HCT116 (cell line): ENCODE measurements around the gene GRAMD2A.

Experiments
- CTCF ChIP-seq, 3 experiments: fragments of 200-600 bp in 1 of 3; sonication (generic) in 1 of 3; IDR thresholded peaks in 2 of 3; conservative IDR thresholded peaks in 1 of 3; 2 replicates each; pipeline ENCODE4 v1.5.1; 2012 to 2017; ENCODE audit warnings: low read depth in 2 of 3, low read length in 2 of 3, antibody characterized with exemption in 1 of 3, borderline replicate concordance in 1 of 3, control low read depth in 1 of 3, mild to moderate bottlenecking in 1 of 3, mixed read lengths in 1 of 3, mixed run types in 1 of 3, moderate library complexity in 1 of 3; ENCODE audit not compliant: insufficient read depth in 1 of 3
- EZH2phosphoT487 ChIP-seq: fragments of 200-600 bp; IDR thresholded peaks from 2 replicates; pipeline ENCODE4 v1.6.1; 2018; ENCODE audit warnings: antibody characterized with exemption, borderline replicate concordance
- SP1 ChIP-seq: IDR thresholded peaks from 2 replicates; pipeline ENCODE4 v1.6.1; 2012; ENCODE audit warnings: low read depth
- YY1 ChIP-seq: IDR thresholded peaks from 2 replicates; pipeline ENCODE4 v1.6.1; 2011; ENCODE audit warnings: low read length, low read depth, moderate library complexity, mild to moderate bottlenecking; ENCODE audit not compliant: insufficient replicate concordance; ENCODE audit errors: extremely low read depth
- ZNF274 ChIP-seq: fragments of 200-500 bp; sonication (Bioruptor generic); IDR thresholded peaks from 2 replicates; pipeline ENCODE4 v1.6.1; 2014; ENCODE audit warnings: mild to moderate bottlenecking, low read depth, low read length, inconsistent platforms

DNA sequence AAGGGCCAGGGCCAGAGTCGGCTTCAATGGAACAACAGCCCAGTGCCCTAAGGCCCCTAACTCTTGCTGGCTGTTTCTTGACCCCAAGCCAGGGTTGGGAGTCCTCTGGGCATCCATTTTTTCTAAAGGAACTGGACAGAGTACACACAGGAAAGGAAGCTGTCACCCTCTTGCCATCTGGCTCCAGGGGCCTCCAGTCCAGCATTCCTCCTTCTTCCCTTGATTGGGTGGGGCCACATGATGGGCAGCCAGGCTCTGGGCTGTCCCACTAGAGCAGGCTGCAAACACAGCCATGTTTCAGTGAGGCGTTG, 1.6 kb upstream of the GRAMD2A start:
- TF ChIP-seq CTCF (IDR thresholded peaks at IDR 0.05 in 2 of 3, conservative IDR thresholded peaks at IDR 0.05 in 1 of 3; ENCODE audit: borderline replicate concordance in 1 of 3, insufficient read depth in 1 of 3, low read depth in 2 of 3, low read length in 2 of 3): no peak
- TF ChIP-seq SP1: no peak
- no peak for TF ChIP-seq ZNF274
- TF ChIP-seq EZH2phosphoT487: no peak
- no peak for TF ChIP-seq YY1
